ENCODE measurements around the gene NUDT8.
"Not testable (repeated sequence)": the region's sequence is repeated elsewhere in the genome, so short reads cannot be mapped to it uniquely, and the experiment has no call there.

NUDT8 gene

DNA sequence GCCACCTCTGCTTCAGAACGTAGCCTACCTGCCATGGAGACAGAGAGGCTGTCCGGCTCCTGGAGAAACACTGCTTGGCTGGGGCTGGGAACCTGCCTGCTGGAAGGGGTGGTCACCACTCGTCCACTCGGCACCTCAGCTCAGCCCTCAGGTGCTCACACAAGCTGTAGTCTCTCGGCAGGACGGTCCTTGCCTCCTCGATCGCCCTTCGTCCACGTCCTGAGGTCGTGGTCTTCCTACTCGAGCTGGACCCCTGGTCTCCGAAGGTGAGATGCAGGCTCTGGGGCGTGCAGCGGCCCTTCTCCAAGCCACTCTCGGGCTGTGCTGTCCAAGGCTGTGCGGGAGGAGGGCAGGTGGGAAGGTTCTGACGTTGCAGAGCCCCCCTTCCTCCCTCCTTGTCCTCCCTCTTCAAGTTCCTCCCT, 9.7 kb upstream of the NUDT8 start, which contains the start of gene TBX10:
Gene TBX10 (minus strand): TSS at position 326 of the 422 bp plus-strand sequence. CDS start 291 bp downstream, at position 35.
- Histone ChIP-seq H3K9me2 (ENCODE audit: low read depth, low read length) (no peaks in the 10 kb centered on the region), H4K20me1 (ENCODE audit: insufficient read depth, low read length) (no peaks in the 10 kb centered on the region), H3K27ac (ENCODE audit: low read depth, low read length, poor library complexity, severe bottlenecking) (no peak within 1 kb of the TSS), H2AFZ (ENCODE audit: low read length) (no peak within 1 kb of the TSS), H3K36me3 (ENCODE audit: insufficient read depth, low read length) (no peaks in the 10 kb centered on the region; the same call in 1 of the 2 replicates), H3K9me3 (ENCODE audit: low read length) (peaks cover 3% of the 10 kb centered on the region; the same call in 1 of the 2 replicates), H3K79me2 (ENCODE audit: insufficient read depth, low read length) (no peaks in the 10 kb centered on the region), H3K4me2 (ENCODE audit: low read length) (no peak within 1 kb of the TSS), H3F3A (ENCODE audit: insufficient read depth, low read length) (no peaks in the 10 kb centered on the region), H3K27me3 (ENCODE audit: insufficient read depth, low read length) (peaks cover 9% of the 10 kb centered on the region; the same call in 1 of the 2 replicates), H3K4me1 (ENCODE audit: insufficient read depth, low read length, severe bottlenecking) (no peaks in the 10 kb centered on the region), H3K9ac (ENCODE audit: low read length) (no peak within 1 kb of the TSS), H3K4me3 (ENCODE audit: low read depth, low read length, poor library complexity, severe bottlenecking) (no peak within 1 kb of the TSS)
- TF ChIP-seq EZH2 (IDR thresholded peaks at IDR 0.05; ENCODE audit: borderline replicate concordance, low read length), result no peak
- TF ChIP-seq, protein P1, sequence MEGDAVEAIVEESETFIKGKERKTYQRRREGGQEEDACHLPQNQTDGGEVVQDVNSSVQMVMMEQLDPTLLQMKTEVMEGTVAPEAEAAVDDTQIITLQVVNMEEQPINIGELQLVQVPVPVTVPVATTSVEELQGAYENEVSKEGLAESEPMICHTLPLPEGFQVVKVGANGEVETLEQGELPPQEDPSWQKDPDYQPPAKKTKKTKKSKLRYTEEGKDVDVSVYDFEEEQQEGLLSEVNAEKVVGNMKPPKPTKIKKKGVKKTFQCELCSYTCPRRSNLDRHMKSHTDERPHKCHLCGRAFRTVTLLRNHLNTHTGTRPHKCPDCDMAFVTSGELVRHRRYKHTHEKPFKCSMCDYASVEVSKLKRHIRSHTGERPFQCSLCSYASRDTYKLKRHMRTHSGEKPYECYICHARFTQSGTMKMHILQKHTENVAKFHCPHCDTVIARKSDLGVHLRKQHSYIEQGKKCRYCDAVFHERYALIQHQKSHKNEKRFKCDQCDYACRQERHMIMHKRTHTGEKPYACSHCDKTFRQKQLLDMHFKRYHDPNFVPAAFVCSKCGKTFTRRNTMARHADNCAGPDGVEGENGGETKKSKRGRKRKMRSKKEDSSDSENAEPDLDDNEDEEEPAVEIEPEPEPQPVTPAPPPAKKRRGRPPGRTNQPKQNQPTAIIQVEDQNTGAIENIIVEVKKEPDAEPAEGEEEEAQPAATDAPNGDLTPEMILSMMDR (IDR thresholded peaks at IDR 0.05; ENCODE audit: low read length), result no peak

- Histone ChIP-seq H3K4me1 (ENCODE audit: insufficient read depth, low read length, severe bottlenecking) (no peaks in the 10 kb centered on the region), H3K36me3 (ENCODE audit: insufficient read depth, low read length) (no peaks in the 10 kb centered on the region), H3F3A (ENCODE audit: insufficient read depth, low read length) (no peaks in the 10 kb centered on the region), H3K4me3 (ENCODE audit: low read depth, low read length, poor library complexity, severe bottlenecking) (no peak overlapping the region), H3K4me2 (ENCODE audit: low read length) (no peak overlapping the region), H3K9me2 (ENCODE audit: low read depth, low read length) (no peaks in the 10 kb centered on the region), H2AFZ (ENCODE audit: low read length) (no peak overlapping the region), H3K79me2 (ENCODE audit: insufficient read depth, low read length) (no peaks in the 10 kb centered on the region), H3K9ac (ENCODE audit: low read length) (no peak overlapping the region), H3K27me3 (ENCODE audit: insufficient read depth, low read length) (peaks cover 13% of the 10 kb centered on the region; the same call in 1 of the 2 replicates), H4K20me1 (ENCODE audit: insufficient read depth, low read length) (no peaks in the 10 kb centered on the region), H3K9me3 (ENCODE audit: low read length) (no peaks in the 10 kb centered on the region), H3K27ac (ENCODE audit: low read depth, low read length, poor library complexity, severe bottlenecking) (no peak overlapping the region)
- TF ChIP-seq, protein P1 (IDR thresholded peaks at IDR 0.05; ENCODE audit: low read length), result no peak
- TF ChIP-seq EZH2 (IDR thresholded peaks at IDR 0.05; ENCODE audit: borderline replicate concordance, low read length), result no peak
Measured at GRCh38 chr11:67638535-67639437, 9.0 kb upstream of the NUDT8 start.

GRCh38 chr11:67637441-67637840, 7.7 kb upstream of the NUDT8 start:
- not testable (repeated sequence) for H3K36me3 ChIP-seq (ENCODE audit: insufficient read depth, low read length); H3K27ac ChIP-seq (ENCODE audit: low read depth, low read length, poor library complexity, severe bottlenecking); H3F3A ChIP-seq (ENCODE audit: insufficient read depth, low read length); H3K79me2 ChIP-seq (ENCODE audit: insufficient read depth, low read length); H3K9me2 ChIP-seq (ENCODE audit: low read depth, low read length); H3K4me3 ChIP-seq (ENCODE audit: low read depth, low read length, poor library complexity, severe bottlenecking); H2AFZ ChIP-seq (ENCODE audit: low read length); H4K20me1 ChIP-seq (ENCODE audit: insufficient read depth, low read length); H3K4me1 ChIP-seq (ENCODE audit: insufficient read depth, low read length, severe bottlenecking); H3K27me3 ChIP-seq (ENCODE audit: insufficient read depth, low read length); H3K9me3 ChIP-seq (ENCODE audit: low read length); H3K4me2 ChIP-seq (ENCODE audit: low read length); H3K9ac ChIP-seq (ENCODE audit: low read length)
